AG09309 (cell line): ENCODE data around the gene CAMK2A.

Experiments used
- DNase-seq: peaks from one replicate; pipeline ENCODE4 v3.0.0-alpha.2; 2010; ENCODE audit warnings: low read depth
- H3K4me3 ChIP-seq: 2 replicates; pipeline ENCODE4 v1.5.1; 2011; ENCODE audit warnings: mild to moderate bottlenecking, low read depth, low read length, moderate library complexity; ENCODE audit not compliant: control insufficient read depth
- TF ChIP-seq, protein P1 (sequence below): IDR thresholded peaks from 2 replicates; pipeline ENCODE4 v1.5.1; 2011; ENCODE audit warnings: mild to moderate bottlenecking, low read depth, low read length, inconsistent platforms; ENCODE audit not compliant: insufficient read depth, control insufficient read depth; ENCODE audit errors: missing control alignments

The CAMK2A gene

DNA sequence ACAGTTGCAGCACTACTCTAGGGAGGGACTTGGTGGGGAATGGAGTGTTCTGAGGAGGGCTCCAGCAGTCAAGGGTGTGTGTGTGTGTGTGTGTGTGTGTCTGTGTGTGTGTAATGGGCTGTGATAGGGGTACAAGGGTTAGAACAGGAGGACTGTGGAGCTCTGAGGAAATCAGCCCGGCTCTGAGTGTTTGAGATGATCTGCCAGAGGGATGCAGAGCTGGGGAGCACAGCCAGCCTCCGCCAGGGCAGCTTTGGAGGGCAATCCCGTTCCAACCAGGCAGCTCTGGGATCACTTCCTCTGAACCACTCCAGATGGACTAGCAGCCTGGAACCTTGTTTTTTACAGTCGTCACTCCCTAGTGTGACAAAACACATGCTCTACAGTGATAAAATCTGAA, 102.7 kb downstream of the CAMK2A start:
- TF ChIP-seq, protein P1, sequence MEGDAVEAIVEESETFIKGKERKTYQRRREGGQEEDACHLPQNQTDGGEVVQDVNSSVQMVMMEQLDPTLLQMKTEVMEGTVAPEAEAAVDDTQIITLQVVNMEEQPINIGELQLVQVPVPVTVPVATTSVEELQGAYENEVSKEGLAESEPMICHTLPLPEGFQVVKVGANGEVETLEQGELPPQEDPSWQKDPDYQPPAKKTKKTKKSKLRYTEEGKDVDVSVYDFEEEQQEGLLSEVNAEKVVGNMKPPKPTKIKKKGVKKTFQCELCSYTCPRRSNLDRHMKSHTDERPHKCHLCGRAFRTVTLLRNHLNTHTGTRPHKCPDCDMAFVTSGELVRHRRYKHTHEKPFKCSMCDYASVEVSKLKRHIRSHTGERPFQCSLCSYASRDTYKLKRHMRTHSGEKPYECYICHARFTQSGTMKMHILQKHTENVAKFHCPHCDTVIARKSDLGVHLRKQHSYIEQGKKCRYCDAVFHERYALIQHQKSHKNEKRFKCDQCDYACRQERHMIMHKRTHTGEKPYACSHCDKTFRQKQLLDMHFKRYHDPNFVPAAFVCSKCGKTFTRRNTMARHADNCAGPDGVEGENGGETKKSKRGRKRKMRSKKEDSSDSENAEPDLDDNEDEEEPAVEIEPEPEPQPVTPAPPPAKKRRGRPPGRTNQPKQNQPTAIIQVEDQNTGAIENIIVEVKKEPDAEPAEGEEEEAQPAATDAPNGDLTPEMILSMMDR, result no peak
- no peak for DNase-seq
- H3K4me3 ChIP-seq, result no peak overlapping the region

DNA sequence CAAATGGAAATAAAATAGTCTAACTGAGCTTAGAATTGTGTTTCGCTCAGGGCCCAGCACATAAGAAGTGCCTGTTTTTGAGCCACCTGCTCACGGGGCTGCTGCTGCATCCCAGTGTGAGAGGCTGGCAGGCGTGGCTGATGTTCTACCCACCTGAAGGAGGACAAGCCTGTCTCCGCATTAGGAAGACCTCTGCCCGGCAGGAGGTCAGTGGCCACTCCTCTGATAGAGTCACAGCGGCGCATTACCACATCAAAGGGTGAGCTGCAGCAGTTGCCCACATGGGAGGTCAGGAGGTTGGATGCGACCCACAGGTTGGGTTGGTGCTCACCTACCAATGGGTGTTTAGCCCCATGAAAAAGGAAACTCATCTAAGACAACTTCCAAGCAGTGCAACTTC, 103.4 kb downstream of the CAMK2A start:
- TF ChIP-seq, protein P1, result no peak
- no peak for DNase-seq
- no peak overlapping the region for H3K4me3 ChIP-seq

DNA sequence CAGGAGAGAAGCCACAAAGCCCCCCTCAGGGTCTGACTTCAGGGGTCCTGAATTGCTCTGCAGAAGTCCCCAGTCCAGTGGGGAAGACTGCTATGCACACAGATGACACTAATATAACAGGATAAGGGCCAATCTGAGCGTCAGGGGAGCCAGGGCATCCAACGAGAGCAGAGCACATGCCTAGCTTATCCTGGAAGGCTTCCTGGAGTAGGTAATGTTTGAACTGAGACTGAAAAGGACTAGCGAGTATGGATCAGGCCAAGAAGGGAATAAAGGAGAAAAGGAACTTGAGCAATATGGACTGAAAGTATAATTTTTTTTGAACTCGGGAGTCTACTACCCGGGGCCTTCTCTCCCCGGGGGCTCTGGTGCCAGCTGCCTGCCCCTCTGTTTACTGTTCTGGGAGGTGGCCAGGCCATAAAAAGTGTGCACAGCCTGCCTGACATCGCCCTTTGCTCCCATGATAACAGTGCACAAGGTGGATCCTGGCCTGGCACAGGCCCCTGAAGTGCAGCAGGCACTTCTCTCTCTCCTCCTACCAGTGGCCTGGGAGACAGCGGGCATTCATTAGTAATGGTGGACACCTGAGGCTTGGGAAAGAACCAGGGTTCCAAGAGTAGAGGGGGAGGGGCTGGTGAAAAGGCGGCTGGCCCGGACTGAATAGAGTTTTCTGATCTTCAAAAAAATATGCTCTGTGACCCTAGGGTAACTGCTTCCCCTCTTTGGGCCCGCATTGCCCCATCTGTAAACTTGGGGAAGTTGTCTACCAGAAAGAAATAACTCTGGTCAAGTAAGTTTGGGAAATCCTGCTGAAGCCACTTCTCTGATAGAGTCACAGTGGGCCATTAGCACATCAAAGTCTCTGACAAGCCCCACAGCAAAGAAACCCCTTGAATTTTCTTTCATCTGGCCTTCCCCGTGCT, 104.3 kb downstream of the CAMK2A start:
- TF ChIP-seq, protein P1, result no peak
- no peak overlapping the region for H3K4me3 ChIP-seq
- DNase-seq, result no peak

DNA sequence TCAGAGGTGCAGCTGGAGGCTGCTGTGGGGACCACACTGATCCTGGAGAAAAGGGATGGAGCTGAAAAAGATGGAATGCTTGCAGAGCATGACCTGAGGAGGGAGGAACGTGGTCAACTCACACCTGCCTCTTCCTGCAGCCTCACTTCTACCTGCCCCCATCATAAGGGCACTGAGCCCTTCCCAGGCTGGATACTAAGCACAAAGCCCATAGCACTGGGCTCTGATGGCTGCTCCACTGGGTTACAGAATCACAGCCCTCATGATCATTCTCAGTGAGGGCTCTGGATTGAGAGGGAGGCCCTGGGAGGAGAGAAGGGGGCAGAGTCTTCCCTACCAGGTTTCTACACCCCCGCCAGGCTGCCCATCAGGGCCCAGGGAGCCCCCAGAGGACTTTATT, 105.6 kb downstream of the CAMK2A start:
- TF ChIP-seq, protein P1, result no peak
- DNase-seq, result no peak
- H3K4me3 ChIP-seq, result no peak overlapping the region

DNA sequence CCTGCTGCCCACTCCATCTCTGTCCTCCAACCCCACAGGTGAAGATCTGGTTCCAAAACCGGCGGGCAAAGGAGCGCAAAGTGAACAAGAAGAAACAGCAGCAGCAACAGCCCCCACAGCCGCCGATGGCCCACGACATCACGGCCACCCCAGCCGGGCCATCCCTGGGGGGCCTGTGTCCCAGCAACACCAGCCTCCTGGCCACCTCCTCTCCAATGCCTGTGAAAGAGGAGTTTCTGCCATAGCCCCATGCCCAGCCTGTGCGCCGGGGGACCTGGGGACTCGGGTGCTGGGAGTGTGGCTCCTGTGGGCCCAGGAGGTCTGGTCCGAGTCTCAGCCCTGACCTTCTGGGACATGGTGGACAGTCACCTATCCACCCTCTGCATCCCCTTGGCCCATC, 106.1 kb downstream of the CAMK2A start:
- no peak overlapping the region for H3K4me3 ChIP-seq
- TF ChIP-seq, protein P1, result no peak
- no peak for DNase-seq

DNA sequence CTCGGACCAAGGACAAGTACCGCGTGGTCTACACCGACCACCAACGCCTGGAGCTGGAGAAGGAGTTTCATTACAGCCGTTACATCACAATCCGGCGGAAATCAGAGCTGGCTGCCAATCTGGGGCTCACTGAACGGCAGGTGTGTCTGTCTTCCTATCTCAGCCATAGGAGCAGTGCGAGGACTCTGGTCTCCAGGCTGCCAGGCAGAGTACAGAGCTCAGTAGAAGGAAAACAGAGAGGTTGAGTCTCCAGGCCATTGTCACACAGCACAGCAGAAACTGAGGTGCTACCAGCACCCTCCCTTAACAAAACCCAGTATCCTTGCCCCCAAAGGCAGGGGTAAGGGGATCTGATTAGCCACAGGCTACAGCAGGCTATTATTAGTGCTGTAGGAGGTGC, 106.8 kb downstream of the CAMK2A start:
- no peak for DNase-seq
- TF ChIP-seq, protein P1, result no peak
- H3K4me3 ChIP-seq, result no peak overlapping the region
